GM23248 (cell line): ENCODE data around the gene IGFL1. TPM values are rescaled to one million over a fixed set of nuclear protein-coding genes. Genes with fewer than 3 reads are reported as not detected.
"Not testable (repeated sequence)": the region's sequence is repeated elsewhere in the genome, so short reads cannot be mapped to it uniquely, and the experiment has no call there.

Source experiments
- DNase-seq: peaks from one replicate; pipeline ENCODE4 v3.0.0-alpha.2; 2015
- H2AFZ ChIP-seq: fragments of 200-600 bp; sonication (generic); 2 replicates; pipeline ENCODE4 v1.6.1; 2016; ENCODE audit warnings: antibody characterized with exemption
- H3F3A ChIP-seq: fragments of 200-600 bp; sonication (generic); 2 replicates; pipeline ENCODE4 v1.6.1; 2016; ENCODE audit warnings: mild to moderate bottlenecking, antibody characterized with exemption, mixed run types; ENCODE audit not compliant: insufficient read depth
- H3K27ac ChIP-seq: fragments of 200-600 bp; sonication (generic); 2 replicates; pipeline ENCODE4 v1.5.1; 2016; ENCODE audit warnings: mild to moderate bottlenecking
- H3K27me3 ChIP-seq: fragments of 200-600 bp; sonication (generic); replicated peaks from 2 replicates; pipeline ENCODE4 v1.6.1; 2016; ENCODE audit warnings: mild to moderate bottlenecking; ENCODE audit not compliant: insufficient read depth
- H3K36me3 ChIP-seq: fragments of 200-600 bp; sonication (generic); 2 replicates; pipeline ENCODE4 v1.6.1; 2016; ENCODE audit warnings: low read depth, mild to moderate bottlenecking
- H3K4me1 ChIP-seq: fragments of 200-600 bp; sonication (generic); 2 replicates; pipeline ENCODE4 v1.6.1; 2016; ENCODE audit warnings: mild to moderate bottlenecking; ENCODE audit not compliant: insufficient read depth
- H3K4me2 ChIP-seq: fragments of 200-600 bp; sonication (generic); one replicate; pipeline ENCODE4 v1.6.1; 2016; ENCODE audit warnings: mild to moderate bottlenecking; ENCODE audit not compliant: unreplicated experiment
- H3K4me3 ChIP-seq: fragments of 200-600 bp; sonication (generic); 2 replicates; pipeline ENCODE4 v1.5.1; 2016; ENCODE audit warnings: mild to moderate bottlenecking
- H3K79me2 ChIP-seq: fragments of 200-600 bp; sonication (generic); 2 replicates; pipeline ENCODE4 v1.6.1; 2016; ENCODE audit warnings: mild to moderate bottlenecking; ENCODE audit not compliant: insufficient read depth
- H3K9ac ChIP-seq: fragments of 200-600 bp; sonication (generic); 2 replicates; pipeline ENCODE4 v1.6.1; 2016; ENCODE audit warnings: mild to moderate bottlenecking
- H3K9me2 ChIP-seq: fragments of 200-600 bp; sonication (generic); 2 replicates; pipeline ENCODE4 v1.6.1; 2016; ENCODE audit warnings: mixed run types, mild to moderate bottlenecking, moderate library complexity; ENCODE audit not compliant: insufficient read depth
- H3K9me3 ChIP-seq: fragments of 200-600 bp; sonication (generic); one replicate; pipeline ENCODE4 v1.6.1; 2017; ENCODE audit warnings: low read depth
- H4K20me1 ChIP-seq: fragments of 200-600 bp; sonication (generic); 2 replicates; pipeline ENCODE4 v1.6.0; 2016; ENCODE audit not compliant: insufficient read depth
- EZH2 ChIP-seq: fragments of 200-600 bp; sonication (generic); IDR thresholded peaks from 2 replicates; pipeline ENCODE4 v1.6.1; 2018; ENCODE audit warnings: antibody characterized with exemption, mild to moderate bottlenecking; ENCODE audit not compliant: insufficient read depth, poor library complexity, severe bottlenecking
- EZH2phosphoT487 ChIP-seq: fragments of 200-600 bp; sonication (generic); IDR thresholded peaks from 2 replicates; pipeline ENCODE4 v1.6.1; 2018; ENCODE audit warnings: antibody characterized with exemption, moderate library complexity, mild to moderate bottlenecking, low read depth; ENCODE audit not compliant: insufficient read depth
- WGBS, 2 experiments: methylation state at CpG; one replicate each; pipeline ENCODE4 v1.1.6; 2015 to 2017; ENCODE audit warnings: low lambda C conversion rate in 2 of 2, low coverage in 1 of 2; ENCODE audit errors: missing lambda C conversion rate in 2 of 2; 5-methylcytosine and 5-hydroxymethylcytosine counted together
- in situ Hi-C: fragments of 300-500 bp; cut with MboI; formaldehyde crosslinking; loops from 2 replicates; pipeline ENCODE4 v1.15.0; 2020
- polyA plus RNA-seq: library from polyadenylated mRNA; unstranded; fragments of >200 nt; fragmentation: Nextera tagmentation; extraction: Ambion mirVana; gene quantifications from 2 replicates; pipeline ENCODE4 v1.2.1, GENCODE V29; 2016
- total RNA-seq: library from RNA; depleted of rRNA; stranded (reverse); fragments of >200 nt; shearing (Covaris generic); gene quantifications from 2 replicates; pipeline ENCODE4 v1.2.3, GENCODE V29; 2014

IGFL1 gene
- total and polyA plus RNA-seq, 2 experiments from 2014 or later = not detected

GRCh38 chr19:46204008-46204407 is 25.5 kb upstream of the IGFL1 start:
- Histone ChIP-seq H3K9me3 (no peaks in the 10 kb centered on the region), H2AFZ (no peak overlapping the region), H3K9me2 (no peaks in the 10 kb centered on the region), H3K79me2 (no peaks in the 10 kb centered on the region), H3K4me2 (no peak overlapping the region), H3K36me3 (no peaks in the 10 kb centered on the region), H3K4me1 (0 out of 2 replicates have a peak, but pooled peaks cover 3% of the 10 kb centered on the region), H3F3A (no peaks in the 10 kb centered on the region), H3K9ac (no peak overlapping the region), H4K20me1 (no peaks in the 10 kb centered on the region), H3K27me3 (peaks cover 72% of the 10 kb centered on the region), H3K4me3 (no peak overlapping the region), H3K27ac (no peak overlapping the region)
- WGBS, 2 experiments = 34 to 53% methylated on average over 5 of the region's 5 CpGs
- in situ Hi-C loops = no loop called here
- no peak for DNase-seq
- TF ChIP-seq EZH2 = no peak
- TF ChIP-seq EZH2phosphoT487 = no peak

GRCh38 chr19:46205183-46205984 is 24.2 kb upstream of the IGFL1 start:
- in situ Hi-C loops = no loop called here
- DNase-seq = no peak
- H3K4me2 ChIP-seq = no peak overlapping the region
- peaks cover 74% of the 10 kb centered on the region for H3K27me3 ChIP-seq
- no peak overlapping the region for H3K27ac ChIP-seq
- H4K20me1 ChIP-seq = no peaks in the 10 kb centered on the region
- H2AFZ ChIP-seq = no peak overlapping the region
- no peak overlapping the region for H3K9ac ChIP-seq
- H3K36me3 ChIP-seq = no peaks in the 10 kb centered on the region
- H3F3A ChIP-seq = no peaks in the 10 kb centered on the region
- no peaks in the 10 kb centered on the region for H3K9me3 ChIP-seq
- H3K9me2 ChIP-seq = no peaks in the 10 kb centered on the region
- TF ChIP-seq EZH2 (no peak), EZH2phosphoT487 (no peak)
- H3K79me2 ChIP-seq = no peaks in the 10 kb centered on the region
- H3K4me1 ChIP-seq = 0 out of 2 replicates have a peak, but pooled peaks cover 3% of the 10 kb centered on the region
- no peak overlapping the region for H3K4me3 ChIP-seq
- whole genome bisulfite sequencing, 2 experiments = 32 to 33% methylated on average over 6 of the region's 6 CpGs

GRCh38 chr19:46206176-46206575 is 23.4 kb upstream of the IGFL1 start:
- Histone ChIP-seq H4K20me1 (no peaks in the 10 kb centered on the region), H3K36me3 (no peaks in the 10 kb centered on the region), H3K27ac (no peak overlapping the region), H3K27me3 (peaks cover 67% of the 10 kb centered on the region), H2AFZ (no peak overlapping the region), H3K79me2 (no peaks in the 10 kb centered on the region), H3K4me2 (no peak overlapping the region), H3K4me1 (0 out of 2 replicates have a peak, but pooled peaks cover 3% of the 10 kb centered on the region), H3F3A (no peaks in the 10 kb centered on the region), H3K4me3 (no peak overlapping the region), H3K9ac (no peak overlapping the region), H3K9me2 (no peaks in the 10 kb centered on the region), H3K9me3 (no peaks in the 10 kb centered on the region)
- no peak for DNase-seq
- WGBS, 2 experiments = 36 to 37% methylated on average over 5 of the region's 5 CpGs
- in situ Hi-C loops = no loop called here
- no peak for TF ChIP-seq EZH2
- no peak for TF ChIP-seq EZH2phosphoT487

- H3K4me3 ChIP-seq = no peak overlapping the region
- H3K36me3 ChIP-seq = no peaks in the 10 kb centered on the region
- no peak overlapping the region for H3K4me2 ChIP-seq
- DNase-seq = no peak
- H2AFZ ChIP-seq = no peak overlapping the region
- no peaks in the 10 kb centered on the region for H3K9me2 ChIP-seq
- WGBS, 2 experiments = 56% methylated on average over 3 of the region's 3 CpGs
- no peaks in the 10 kb centered on the region for H3K9me3 ChIP-seq
- peaks cover 64% of the 10 kb centered on the region for H3K27me3 ChIP-seq
- H3K27ac ChIP-seq = no peak overlapping the region
- no peaks in the 10 kb centered on the region for H3K79me2 ChIP-seq
- TF ChIP-seq EZH2phosphoT487 (no peak), EZH2 (no peak)
- H3F3A ChIP-seq = no peaks in the 10 kb centered on the region
- H3K4me1 ChIP-seq = 0 out of 2 replicates have a peak, but pooled peaks cover 3% of the 10 kb centered on the region
- no peaks in the 10 kb centered on the region for H4K20me1 ChIP-seq
- in situ Hi-C loops = no loop called here
- no peak overlapping the region for H3K9ac ChIP-seq
Observed at GRCh38 chr19:46206682-46207081, 22.9 kb upstream of the IGFL1 start.

GRCh38 chr19:46207858-46208257 is 21.7 kb upstream of the IGFL1 start:
- H2AFZ ChIP-seq, H4K20me1 ChIP-seq, H3K9me2 ChIP-seq, in situ Hi-C loops, H3K4me2 ChIP-seq, H3K9ac ChIP-seq, H3K79me2 ChIP-seq, DNase-seq, H3F3A ChIP-seq, H3K4me3 ChIP-seq, H3K27ac ChIP-seq, H3K4me1 ChIP-seq, H3K36me3 ChIP-seq, H3K9me3 ChIP-seq: not testable (repeated sequence)
- peaks cover 56% of the 10 kb centered on the region for H3K27me3 ChIP-seq
- 53 to 61% methylated on average over 6 to 8 of the region's 8 CpGs for WGBS, 2 experiments
